Measurements from ENCODE around the gene KCNJ6.

The KCNJ6 gene

GRCh38 chr21:37711836-37712568, 204.3 kb downstream of the KCNJ6 start:
- DNase-seq = peak; percentile 42

- peak; percentile 18 for DNase-seq
Measured at GRCh38 chr21:37711286-37711829, 204.9 kb downstream of the KCNJ6 start.

GRCh38 chr21:37710546-37711285, 205.5 kb downstream of the KCNJ6 start:
- DNase-seq = peak; percentile 85

- no peak for DNase-seq
Measured at GRCh38 chr21:37704751-37705150, 211.5 kb downstream of the KCNJ6 start.

- DNase-seq = no peak
Measured at GRCh38 chr21:37702241-37702640, 214.0 kb downstream of the KCNJ6 start.

- DNase-seq = peak; percentile 73
Measured at GRCh38 chr21:37700641-37701202, 215.5 kb downstream of the KCNJ6 start.

- no peak for DNase-seq
Measured at GRCh38 chr21:37699024-37699775, 217.1 kb downstream of the KCNJ6 start.

- no peak for DNase-seq
Measured at GRCh38 chr21:37696936-37697335, 219.3 kb downstream of the KCNJ6 start.

GRCh38 chr21:37695111-37695510, 221.1 kb downstream of the KCNJ6 start:
- DNase-seq = no peak

GRCh38 chr21:37688952-37689659, 227.2 kb downstream of the KCNJ6 start:
- DNase-seq = no peak

GRCh38 chr21:37686991-37687810, 229.1 kb downstream of the KCNJ6 start:
- DNase-seq = no peak

- no peak for DNase-seq
Measured at GRCh38 chr21:37684547-37684946, 231.7 kb downstream of the KCNJ6 start.

GRCh38 chr21:37684115-37684493, 232.2 kb downstream of the KCNJ6 start:
- no peak for DNase-seq

- no peak for DNase-seq
Measured at GRCh38 chr21:37683396-37684114, 232.7 kb downstream of the KCNJ6 start.

GRCh38 chr21:37682966-37683365, 233.3 kb downstream of the KCNJ6 start:
- DNase-seq = no peak

GRCh38 chr21:37677006-37677405, 239.3 kb downstream of the KCNJ6 start:
- no peak for DNase-seq

- DNase-seq = peak; percentile 18
Measured at GRCh38 chr21:37675202-37675801, 241.0 kb downstream of the KCNJ6 start.

GRCh38 chr21:37673801-37674575, 242.3 kb downstream of the KCNJ6 start:
- DNase-seq = no peak

- DNase-seq = no peak
Measured at GRCh38 chr21:37671381-37671780, 244.9 kb downstream of the KCNJ6 start.

- no peak for DNase-seq
Measured at GRCh38 chr21:37670883-37671282, 245.4 kb downstream of the KCNJ6 start.

Measured in SHP77 treated with DMSO at 0.1 percent for 48 hours (cell line).